ENCODE data around the gene LRRC1. TPM values are rescaled to one million over a fixed set of nuclear protein-coding genes. Genes with fewer than 3 reads are reported as not detected.

The LRRC1 gene
- total and polyA plus RNA-seq, 2 donors (not counting 3 experiments of a cell fraction or from before 2014, with no cell fraction given): 5.6 to 11.7 TPM

DNA sequence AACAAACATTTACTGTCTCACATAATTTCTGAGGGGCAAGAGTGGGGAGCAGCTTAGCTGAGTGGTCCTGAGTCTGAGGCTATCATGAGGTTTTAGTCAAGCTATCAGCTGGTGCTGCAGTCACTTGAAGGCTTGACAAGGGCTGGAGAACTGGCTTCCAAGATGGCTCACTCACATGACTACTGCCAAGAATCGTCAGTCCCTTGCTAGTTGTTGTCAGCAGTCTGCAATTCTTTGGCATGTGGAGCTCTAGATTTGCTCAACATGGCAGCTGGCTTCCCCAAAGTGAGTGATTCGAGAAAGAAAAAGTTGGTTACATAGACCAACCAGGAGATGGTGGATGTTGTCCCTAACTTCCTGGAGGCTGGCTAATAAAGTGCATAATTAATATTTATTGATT, 2.8 kb upstream of the LRRC1 start:
- H3K4me2 ChIP-seq (ENCODE audit: insufficient read depth, low read length): no peak overlapping the region
- ChIA-PET CTCF (interaction anchor here (0.8 to 7.5 kb wide), 6 partner anchors 57 to 164 kb away, joined by 3 to 319 read pairs (median 4); no protein-coding TSS in a partner anchor), POLR2A (no interaction called here)
- dilution Hi-C loops (cut with MboI; ENCODE audit: extremely low pct_ligation_motif_present, low sequenced_read_pairs) (no loop called here), intact Hi-C loops (cut with micrococcal nuclease) (loop anchor here (5.0 kb wide), 1 partner anchor 150 kb away; no protein-coding TSS in a partner anchor)
- peaks cover 6% of the 10 kb centered on the region for H3K79me2 ChIP-seq (ENCODE audit: control insufficient read depth, insufficient read depth, low read length)
- no peaks in the 10 kb centered on the region for H4K20me1 ChIP-seq (replicated peaks; ENCODE audit: control insufficient read depth, extremely low read depth, insufficient read depth, low read length)
- no peaks in the 10 kb centered on the region for H3K27me3 ChIP-seq (ENCODE audit: control insufficient read depth in 2 of 2, insufficient read depth in 2 of 2, low read length in 2 of 2)
- H2AFZ ChIP-seq (ENCODE audit: low read depth, low read length): no peak overlapping the region
- no peaks in the 10 kb centered on the region for H3K9me3 ChIP-seq (replicated peaks; ENCODE audit: control insufficient read depth, insufficient read depth, low read length)
- TF ChIP-seq POLR2AphosphoS5 (IDR thresholded peaks at IDR 0.05; ENCODE audit: insufficient read depth, low read depth, low read length) (no peak), MAX (IDR thresholded peaks at IDR 0.05; ENCODE audit: insufficient read depth, insufficient read length) (no peak), FOS (IDR thresholded peaks at IDR 0.05; ENCODE audit: borderline replicate concordance, insufficient read depth, low read length) (no peak), EZH2 (IDR thresholded peaks at IDR 0.05; ENCODE audit: borderline replicate concordance, low read depth, low read length, severe bottlenecking) (no peak), CTCF (IDR thresholded peaks at IDR 0.05; ENCODE audit: extremely low read depth in 1 of 2, insufficient read depth in 1 of 2, low read depth in 1 of 2, low read length in 2 of 2) (no peak), POLR2A (IDR thresholded peaks at IDR 0.05; ENCODE audit: low read depth, low read length) (no peak), MYC (IDR thresholded peaks at IDR 0.05; ENCODE audit: low read depth, low read length) (no peak), JUN (IDR thresholded peaks at IDR 0.05; ENCODE audit: borderline replicate concordance, insufficient read depth, insufficient read length, low read depth) (no peak), GATA2 (IDR thresholded peaks at IDR 0.05; ENCODE audit: insufficient read depth, insufficient read length, low read depth, low read length) (no peak)
- DNase-seq (ENCODE audit: low read depth, low spot score) (no peak), FAIRE-seq (no peak)
- no peaks in the 10 kb centered on the region for H3K36me3 ChIP-seq (ENCODE audit: control insufficient read depth in 2 of 2, extremely low read depth in 1 of 2, insufficient read depth in 2 of 2, low read length in 2 of 2)
- H3K27ac ChIP-seq (ENCODE audit: insufficient read depth, low read depth, low read length): no peak overlapping the region
- no peak overlapping the region for H3K4me3 ChIP-seq (replicated peaks in 1 of 3; ENCODE audit: insufficient read depth in 1 of 3, low read depth in 1 of 3, low read length in 3 of 3)
- no peaks in the 10 kb centered on the region for H3K9me1 ChIP-seq (replicated peaks; ENCODE audit: control insufficient read depth, extremely low read depth, insufficient read depth, low read length)
- peaks cover 22% of the 10 kb centered on the region for H3K4me1 ChIP-seq (ENCODE audit: control insufficient read depth, extremely low read depth, insufficient read depth, low read length)
- no peak overlapping the region for H3K9ac ChIP-seq (replicated peaks; ENCODE audit: extremely low read depth, insufficient read depth, low read length)
- no TSS peak for BruUV-seq (replicated peaks)
